Left ventricle myocardium inferior (tissue), 1 donor: ENCODE measurements around the gene USP10. TPM values are rescaled to one million over a fixed set of nuclear protein-coding genes. Genes with fewer than 3 reads are reported as not detected.
A peak's percentile ranks its signal among the peaks of the same experiment; 100 is the strongest.
"Not testable (repeated sequence)": the region's sequence is repeated elsewhere in the genome, so short reads cannot be mapped to it uniquely, and the experiment has no call there.

Experiments
- DNase-seq: peaks from one replicate; pipeline ENCODE4 v3.0.0-alpha.2; 2020
- H3K27ac ChIP-seq: fragments of 200-600 bp; replicated peaks from 2 replicates; pipeline ENCODE4 v1.8.0; 2021
- H3K27me3 ChIP-seq: fragments of 200-600 bp; 2 replicates; pipeline ENCODE4 v1.8.0; 2021; ENCODE audit warnings: low read depth
- H3K36me3 ChIP-seq: fragments of 200-600 bp; 2 replicates; pipeline ENCODE4 v1.8.0; 2021
- H3K4me1 ChIP-seq: fragments of 200-600 bp; 2 replicates; pipeline ENCODE4 v1.8.0; 2021
- H3K4me3 ChIP-seq: fragments of 200-600 bp; 2 replicates; pipeline ENCODE4 v1.8.0; 2021; ENCODE audit warnings: mild to moderate bottlenecking, moderate library complexity
- H3K9me3 ChIP-seq: fragments of 200-600 bp; replicated peaks from 2 replicates; pipeline ENCODE4 v1.8.0; 2021
- intact Hi-C: fragments of 100-400 bp; cut with micrococcal nuclease; formaldehyde crosslinking; loops from one replicate; pipeline ENCODE4 v1.11.0; 2022
- total RNA-seq: library from RNA; stranded (reverse); fragmentation: NEBNext Ultra II Directional; extraction: Animal tissue kit (Norgen Biotek cat#: 25700); gene quantifications from one replicate; pipeline ENCODE4 v1.2.1, GENCODE V29; 2021
- TF ChIP-seq, protein P1 (sequence below): fragments of 200-600 bp; IDR thresholded peaks from 2 replicates; pipeline ENCODE4 v1.8.0; 2021; ENCODE audit warnings: antibody characterized with exemption, mild to moderate bottlenecking, borderline replicate concordance
- donor health status: DM: no; HTN: yes; CAD: no; lungs with severe emphysema.

USP10 gene
- total RNA-seq, 1 donor from 2014 or later = 66.7 TPM

DNA sequence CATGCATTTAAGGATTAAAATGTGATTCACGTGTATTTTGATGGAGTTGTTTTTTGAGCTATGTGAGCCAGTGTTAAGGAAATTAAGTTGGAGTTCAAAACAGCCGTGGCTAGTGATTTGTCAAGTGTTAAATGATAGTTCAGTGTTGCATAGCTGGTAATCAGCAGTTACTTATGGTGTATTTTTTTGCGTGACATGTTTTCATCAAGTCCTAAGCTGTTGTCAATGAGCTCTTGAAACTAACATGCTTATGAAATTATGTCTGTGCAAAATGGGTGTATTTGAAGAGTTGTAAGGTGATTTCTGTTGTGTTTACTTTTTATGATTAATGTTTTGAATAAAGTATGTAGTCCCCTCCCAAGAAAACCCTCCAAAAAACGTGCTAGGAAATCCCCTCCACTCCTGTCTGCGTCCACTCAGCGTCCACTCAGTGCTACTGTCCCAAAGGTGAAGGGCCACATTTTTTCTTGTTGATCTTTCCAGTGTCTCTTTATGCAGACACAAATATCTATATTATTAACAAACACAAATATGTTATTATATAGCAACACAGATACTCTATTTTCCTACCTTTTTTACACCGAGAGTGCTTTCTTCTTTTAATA, 30.0 kb downstream of the USP10 start:
- Histone ChIP-seq H3K36me3 (peaks cover 5% of the 10 kb centered on the region), H3K9me3 (no peaks in the 10 kb centered on the region), H3K27ac (peak overlapping the region; percentile 67), H3K4me1 (peaks cover 70% of the 10 kb centered on the region), H3K4me3 (peak overlapping the region; percentile 26), H3K27me3 (no peaks in the 10 kb centered on the region)
- TF ChIP-seq, protein P1, sequence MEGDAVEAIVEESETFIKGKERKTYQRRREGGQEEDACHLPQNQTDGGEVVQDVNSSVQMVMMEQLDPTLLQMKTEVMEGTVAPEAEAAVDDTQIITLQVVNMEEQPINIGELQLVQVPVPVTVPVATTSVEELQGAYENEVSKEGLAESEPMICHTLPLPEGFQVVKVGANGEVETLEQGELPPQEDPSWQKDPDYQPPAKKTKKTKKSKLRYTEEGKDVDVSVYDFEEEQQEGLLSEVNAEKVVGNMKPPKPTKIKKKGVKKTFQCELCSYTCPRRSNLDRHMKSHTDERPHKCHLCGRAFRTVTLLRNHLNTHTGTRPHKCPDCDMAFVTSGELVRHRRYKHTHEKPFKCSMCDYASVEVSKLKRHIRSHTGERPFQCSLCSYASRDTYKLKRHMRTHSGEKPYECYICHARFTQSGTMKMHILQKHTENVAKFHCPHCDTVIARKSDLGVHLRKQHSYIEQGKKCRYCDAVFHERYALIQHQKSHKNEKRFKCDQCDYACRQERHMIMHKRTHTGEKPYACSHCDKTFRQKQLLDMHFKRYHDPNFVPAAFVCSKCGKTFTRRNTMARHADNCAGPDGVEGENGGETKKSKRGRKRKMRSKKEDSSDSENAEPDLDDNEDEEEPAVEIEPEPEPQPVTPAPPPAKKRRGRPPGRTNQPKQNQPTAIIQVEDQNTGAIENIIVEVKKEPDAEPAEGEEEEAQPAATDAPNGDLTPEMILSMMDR = no peak
- intact Hi-C loops = loop anchor here (5.0 kb wide), 1 partner anchor 218 kb away; no protein-coding TSS in a partner anchor
- no peak for DNase-seq

DNA sequence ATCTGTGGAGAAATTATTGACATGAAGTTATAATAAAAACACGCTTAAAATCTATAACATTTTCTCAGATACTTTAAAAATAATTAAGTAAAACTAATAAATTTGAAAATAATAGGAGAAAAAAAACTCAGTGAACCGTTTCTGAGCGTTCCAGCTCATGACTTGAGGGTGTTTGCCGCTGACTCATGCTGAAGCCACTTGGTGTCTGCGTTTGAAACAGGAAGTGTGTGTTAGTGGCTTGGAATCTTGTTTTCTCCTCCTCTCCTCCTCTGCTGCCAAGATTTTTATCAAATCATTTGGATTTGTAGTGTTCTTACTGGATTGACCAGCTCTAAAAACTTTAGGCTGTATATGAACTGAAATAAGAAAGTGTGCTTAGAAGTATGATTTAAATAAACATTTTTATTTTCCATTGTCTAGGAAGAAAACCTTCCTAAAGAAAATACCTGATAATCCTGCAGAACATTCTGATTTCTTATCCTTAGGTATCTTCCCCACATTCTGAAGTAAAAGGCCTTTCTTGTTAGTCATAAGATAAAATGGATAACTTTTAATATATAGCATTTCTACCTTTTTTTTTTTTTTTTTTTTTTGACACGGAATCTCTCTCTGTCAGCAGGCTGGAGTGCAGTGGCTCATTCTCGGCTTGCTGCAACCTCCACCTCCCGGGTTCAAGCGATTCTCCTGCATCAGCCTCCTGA, 30.8 kb downstream of the USP10 start:
- H3K36me3 ChIP-seq = peaks cover 8% of the 10 kb centered on the region
- intact Hi-C loops = no loop called here
- H3K27me3 ChIP-seq = no peaks in the 10 kb centered on the region

DNA sequence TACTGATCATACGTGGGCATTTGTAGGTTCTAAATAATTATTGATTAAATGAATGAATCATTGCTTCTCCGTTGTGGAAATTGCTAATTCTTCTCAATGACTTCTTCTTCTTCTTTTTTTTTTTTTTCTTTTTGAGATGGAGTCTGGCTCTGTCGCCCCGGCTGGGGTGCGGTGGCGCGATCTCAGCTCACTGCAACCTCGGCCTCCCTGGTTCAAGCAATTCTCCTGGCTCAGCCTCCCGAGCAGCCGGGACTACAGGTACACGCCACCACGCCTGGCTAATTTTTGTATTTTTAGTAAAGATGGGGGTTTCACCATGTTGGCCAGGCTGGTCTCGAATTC, 32.5 kb downstream of the USP10 start:
- H3K27ac ChIP-seq, intact Hi-C loops, H3K27me3 ChIP-seq, H3K9me3 ChIP-seq, DNase-seq, H3K36me3 ChIP-seq, H3K4me3 ChIP-seq: not testable (repeated sequence)
- peaks cover 65% of the 10 kb centered on the region for H3K4me1 ChIP-seq

More for the DNA sequence above, 30.8 kb downstream of the USP10 start:
- peaks cover 65% of the 10 kb centered on the region for H3K4me1 ChIP-seq
- peak overlapping the region; percentile 67 for H3K27ac ChIP-seq
- TF ChIP-seq, protein P1 = no peak
- H3K9me3 ChIP-seq = no peaks in the 10 kb centered on the region
- peak; percentile 45 for DNase-seq
- H3K4me3 ChIP-seq = peak overlapping the region; percentile 26

DNA sequence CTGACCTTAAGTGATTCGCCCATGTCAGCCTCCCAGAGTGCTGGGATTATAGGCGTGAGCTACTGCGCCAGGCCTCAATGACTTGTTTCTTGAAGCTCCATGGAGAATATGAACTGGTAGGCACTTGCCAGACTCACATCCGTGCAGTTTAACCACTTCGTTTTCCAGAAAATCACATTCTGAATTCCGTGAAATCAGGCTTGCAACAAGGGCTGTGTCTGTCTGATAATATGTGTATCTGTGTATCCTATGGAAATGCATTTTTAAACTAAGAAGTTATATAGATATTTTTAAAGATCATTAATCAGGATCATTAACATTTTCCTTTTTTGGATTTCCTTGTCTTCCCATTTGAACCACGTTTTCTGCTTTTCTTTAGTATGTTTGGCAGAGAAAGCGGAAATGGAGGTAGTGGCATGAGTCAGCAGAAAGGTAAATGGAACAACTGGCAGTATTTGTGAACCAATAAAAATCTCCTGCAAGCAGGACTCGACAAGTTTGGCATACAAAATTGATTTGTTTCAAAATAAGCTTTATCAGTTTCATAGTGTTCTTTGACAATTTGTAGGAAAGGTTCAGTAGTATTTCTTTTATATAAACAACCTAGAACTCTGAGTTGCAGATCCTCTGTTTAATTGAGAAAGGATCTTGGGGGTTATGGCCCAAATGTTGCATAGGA, 33.0 kb downstream of the USP10 start:
- peaks cover 65% of the 10 kb centered on the region for H3K4me1 ChIP-seq
- H3K4me3 ChIP-seq = no peak overlapping the region
- H3K9me3 ChIP-seq = no peaks in the 10 kb centered on the region
- intact Hi-C loops = no loop called here
- no peaks in the 10 kb centered on the region for H3K27me3 ChIP-seq
- H3K27ac ChIP-seq = no peak overlapping the region
- TF ChIP-seq, protein P1 = no peak
- H3K36me3 ChIP-seq = peaks cover 9% of the 10 kb centered on the region
- no peak for DNase-seq

DNA sequence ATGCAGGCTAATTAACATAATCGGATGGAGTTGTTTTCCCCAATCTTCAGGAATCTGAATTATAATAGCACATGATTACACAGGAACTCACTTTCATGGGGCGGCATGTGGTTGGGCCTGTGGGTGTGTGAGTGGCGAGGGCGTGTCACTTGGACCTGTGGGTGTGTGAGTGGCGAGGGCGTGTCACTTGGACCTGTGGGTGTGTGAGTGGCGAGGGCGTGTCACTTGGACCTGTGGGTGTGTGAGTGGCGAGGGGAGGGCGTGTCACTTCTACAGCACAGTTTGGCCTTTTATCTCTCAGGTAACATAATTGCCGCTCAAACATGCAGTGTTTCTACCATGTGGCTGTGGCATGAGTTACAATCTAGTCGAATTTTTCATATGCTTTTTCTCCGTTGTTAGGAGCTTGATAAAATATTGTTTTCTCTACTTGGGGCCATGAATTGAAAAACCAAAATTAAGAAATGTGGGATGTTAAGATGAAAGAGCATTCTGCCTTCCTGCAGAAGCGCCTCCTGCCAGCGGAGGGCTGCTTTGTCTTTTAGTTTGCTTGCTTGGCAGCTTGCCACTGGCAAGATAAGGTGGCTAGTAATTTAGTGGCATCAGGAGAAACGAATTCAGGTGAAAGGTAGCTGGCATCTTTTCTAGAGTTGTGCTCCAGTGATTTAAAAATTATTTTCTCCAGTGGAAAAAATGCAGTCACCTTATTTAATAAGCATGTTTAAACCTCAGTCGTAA, 36.2 kb downstream of the USP10 start:
- Histone ChIP-seq H3K9me3 (no peaks in the 10 kb centered on the region), H3K36me3 (peaks cover 9% of the 10 kb centered on the region), H3K27me3 (no peaks in the 10 kb centered on the region), H3K27ac (peak overlapping the region; percentile 76), H3K4me1 (peaks cover 75% of the 10 kb centered on the region), H3K4me3 (no peak overlapping the region)
- TF ChIP-seq, protein P1 = peak; percentile 40
- intact Hi-C loops = no loop called here
- DNase-seq = no peak
